SK-N-SH treated with all-trans-retinoic acid at 6 μM for 48 hours (cell line): ENCODE results near the gene COL19A1.

ENCODE experiments used
- ATAC-seq: fragments of 200-7000 bp; cut with Tn5 transposase; 3 replicates; pipeline ENCODE4 v1.9.1; 2020; ENCODE audit warnings: mild to moderate bottlenecking, moderate library complexity
- ARNTL ChIP-seq: fragments of 450-650 bp; formaldehyde crosslinking; IDR thresholded peaks from 2 replicates; pipeline ENCODE4 v1.5.0; 2020; ENCODE audit warnings: low read depth, mild to moderate bottlenecking, moderate library complexity, borderline replicate concordance
- BACH2 ChIP-seq: fragments of 250-450 bp; sonication (Bioruptor Pico); IDR thresholded peaks from 2 replicates; pipeline ENCODE4 v1.9.0; 2021; ENCODE audit warnings: mild to moderate bottlenecking, borderline replicate concordance
- CSDC2 ChIP-seq: fragments of 250-450 bp; sonication (Bioruptor Pico); IDR thresholded peaks from 2 replicates; pipeline ENCODE4 v1.5.0; 2020; ENCODE audit warnings: mild to moderate bottlenecking, moderate library complexity
- ESRRG ChIP-seq: fragments of 250-450 bp; sonication (Bioruptor Pico); IDR thresholded peaks from 2 replicates; pipeline ENCODE4 v1.6.1; 2021; ENCODE audit warnings: mild to moderate bottlenecking
- GLIS3 ChIP-seq: fragments of 250-450 bp; sonication (Bioruptor Pico); IDR thresholded peaks from 2 replicates; pipeline ENCODE4 v1.5.0; 2020; ENCODE audit warnings: mild to moderate bottlenecking, moderate library complexity
- ISL1 ChIP-seq: fragments of 250-450 bp; sonication (Bioruptor Pico); IDR thresholded peaks from 2 replicates; pipeline ENCODE4 v2.1.2; 2022; ENCODE audit warnings: mild to moderate bottlenecking, moderate library complexity
- OSR1 ChIP-seq: fragments of 250-450 bp; sonication (Bioruptor Pico); IDR thresholded peaks from 2 replicates; pipeline ENCODE4 v1.8.0; 2022; ENCODE audit warnings: moderate library complexity, mild to moderate bottlenecking, inconsistent platforms
- PPARA ChIP-seq: fragments of 250-450 bp; sonication (Bioruptor Pico); IDR thresholded peaks from 2 replicates; pipeline ENCODE4 v1.5.0; 2020; ENCODE audit warnings: mild to moderate bottlenecking, borderline replicate concordance
- SNAI2 ChIP-seq: fragments of 250-450 bp; sonication (Bioruptor Pico); IDR thresholded peaks from 2 replicates; pipeline ENCODE4 v1.5.0; 2020; ENCODE audit warnings: mild to moderate bottlenecking, moderate library complexity
- TCF4 ChIP-seq: fragments of 250-450 bp; sonication (Bioruptor Pico); IDR thresholded peaks from 2 replicates; pipeline ENCODE4 v1.8.0; 2021; ENCODE audit warnings: mild to moderate bottlenecking, moderate library complexity, borderline replicate concordance
- TOX ChIP-seq: fragments of 250-450 bp; sonication (Bioruptor Pico); IDR thresholded peaks from 2 replicates; pipeline ENCODE4 v1.8.0; 2021; ENCODE audit warnings: mild to moderate bottlenecking, moderate library complexity, borderline replicate concordance
- ZFP3 ChIP-seq: fragments of 250-450 bp; sonication (Bioruptor Pico); IDR thresholded peaks from 2 replicates; pipeline ENCODE4 v1.5.0; 2020; ENCODE audit warnings: mild to moderate bottlenecking, moderate library complexity
- ZFP30 ChIP-seq: fragments of 450-650 bp; formaldehyde crosslinking; IDR thresholded peaks from 2 replicates; pipeline ENCODE4 v1.5.0; 2022; ENCODE audit warnings: mild to moderate bottlenecking, moderate library complexity
- ZNF565 ChIP-seq: fragments of 450-650 bp; formaldehyde crosslinking; conservative IDR thresholded peaks from 2 replicates; pipeline ENCODE4 v1.5.0; 2020; ENCODE audit warnings: low read depth, mild to moderate bottlenecking, moderate library complexity
- ZNF70 ChIP-seq: fragments of 450-650 bp; formaldehyde crosslinking; IDR thresholded peaks from 2 replicates; pipeline ENCODE4 v1.5.0; 2020; ENCODE audit warnings: mild to moderate bottlenecking, moderate library complexity
- ZNF8 ChIP-seq: fragments of 450-650 bp; formaldehyde crosslinking; IDR thresholded peaks from 2 replicates; pipeline ENCODE4 v1.5.0; 2020; ENCODE audit warnings: mild to moderate bottlenecking, moderate library complexity
- TF ChIP-seq, protein P1 (sequence below): fragments of 250-450 bp; sonication (Bioruptor Pico); IDR thresholded peaks from 2 replicates; pipeline ENCODE4 v1.8.0; 2020; ENCODE audit warnings: mild to moderate bottlenecking, moderate library complexity, borderline replicate concordance
- TF ChIP-seq, protein P2 (sequence below): fragments of 250-450 bp; sonication (Bioruptor Pico); IDR thresholded peaks from 2 replicates; pipeline ENCODE4 v1.8.0; 2021; ENCODE audit warnings: low read depth, mild to moderate bottlenecking, moderate library complexity, borderline replicate concordance
- TF ChIP-seq, protein P3 (sequence below): fragments of 250-450 bp; sonication (Bioruptor Pico); IDR thresholded peaks from 2 replicates; pipeline ENCODE4 v1.5.1; 2021; ENCODE audit warnings: mild to moderate bottlenecking, moderate library complexity
- TF ChIP-seq, protein P4 (sequence below): fragments of 250-450 bp; sonication (Bioruptor Pico); IDR thresholded peaks from 2 replicates; pipeline ENCODE4 v1.5.1; 2020; ENCODE audit warnings: low read depth, mild to moderate bottlenecking, moderate library complexity
- TF ChIP-seq, protein P5 (sequence below): fragments of 250-450 bp; sonication (Bioruptor Pico); IDR thresholded peaks from 2 replicates; pipeline ENCODE4 v1.5.0; 2020; ENCODE audit warnings: mild to moderate bottlenecking, moderate library complexity

COL19A1 gene

DNA sequence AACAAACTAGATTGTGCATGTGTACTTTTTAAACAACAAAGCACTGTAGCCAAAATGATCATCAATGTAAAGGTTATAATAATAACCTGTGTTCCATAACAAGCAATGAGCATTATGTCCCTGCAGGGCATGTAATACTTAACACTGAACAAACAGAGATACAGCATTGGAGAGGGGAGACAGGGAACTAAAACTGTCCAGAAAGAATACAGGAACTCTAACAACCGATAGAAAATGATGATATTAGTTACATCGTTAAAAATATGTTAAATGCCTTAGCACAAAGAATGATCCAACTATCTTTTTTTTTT lies 356.0 kb downstream of the COL19A1 start:
- ATAC-seq, result no peak

DNA sequence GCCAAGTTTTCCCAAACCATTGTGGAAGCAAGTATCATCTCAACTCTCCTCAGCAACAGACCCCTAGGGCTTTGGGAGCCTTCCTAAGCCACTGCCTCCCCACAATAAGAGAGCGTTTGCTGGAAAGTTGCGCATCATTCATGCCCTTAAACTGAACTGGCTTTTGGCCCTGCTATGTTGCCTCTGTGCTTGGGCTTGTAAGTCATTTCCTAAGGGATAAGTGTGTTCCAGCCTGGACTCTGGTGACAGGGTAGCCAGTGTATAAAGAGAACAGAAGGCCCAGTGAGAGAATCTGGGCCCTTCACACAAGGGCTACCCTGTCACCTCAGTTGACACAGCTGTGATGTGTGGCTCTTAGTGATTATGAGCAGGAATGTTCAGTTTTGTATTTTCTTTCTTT lies 358.7 kb downstream of the COL19A1 start:
- ATAC-seq, result no peak
- TF ChIP-seq, protein P1, sequence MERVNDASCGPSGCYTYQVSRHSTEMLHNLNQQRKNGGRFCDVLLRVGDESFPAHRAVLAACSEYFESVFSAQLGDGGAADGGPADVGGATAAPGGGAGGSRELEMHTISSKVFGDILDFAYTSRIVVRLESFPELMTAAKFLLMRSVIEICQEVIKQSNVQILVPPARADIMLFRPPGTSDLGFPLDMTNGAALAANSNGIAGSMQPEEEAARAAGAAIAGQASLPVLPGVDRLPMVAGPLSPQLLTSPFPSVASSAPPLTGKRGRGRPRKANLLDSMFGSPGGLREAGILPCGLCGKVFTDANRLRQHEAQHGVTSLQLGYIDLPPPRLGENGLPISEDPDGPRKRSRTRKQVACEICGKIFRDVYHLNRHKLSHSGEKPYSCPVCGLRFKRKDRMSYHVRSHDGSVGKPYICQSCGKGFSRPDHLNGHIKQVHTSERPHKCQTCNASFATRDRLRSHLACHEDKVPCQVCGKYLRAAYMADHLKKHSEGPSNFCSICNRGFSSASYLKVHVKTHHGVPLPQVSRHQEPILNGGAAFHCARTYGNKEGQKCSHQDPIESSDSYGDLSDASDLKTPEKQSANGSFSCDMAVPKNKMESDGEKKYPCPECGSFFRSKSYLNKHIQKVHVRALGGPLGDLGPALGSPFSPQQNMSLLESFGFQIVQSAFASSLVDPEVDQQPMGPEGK (CRISPR knock-in tag), result no peak

More for the DNA sequence above, 356.0 kb downstream of the COL19A1 start:
- TF ChIP-seq TCF4 (CRISPR knock-in tag) (no peak), OSR1 (CRISPR knock-in tag) (no peak), PPARA (CRISPR knock-in tag) (no peak), ZNF70 (CRISPR knock-in tag) (no peak), SNAI2 (CRISPR knock-in tag) (no peak), ESRRG (CRISPR knock-in tag) (no peak)
- TF ChIP-seq, protein P1 (CRISPR knock-in tag), result no peak
- TF ChIP-seq, protein P2, sequence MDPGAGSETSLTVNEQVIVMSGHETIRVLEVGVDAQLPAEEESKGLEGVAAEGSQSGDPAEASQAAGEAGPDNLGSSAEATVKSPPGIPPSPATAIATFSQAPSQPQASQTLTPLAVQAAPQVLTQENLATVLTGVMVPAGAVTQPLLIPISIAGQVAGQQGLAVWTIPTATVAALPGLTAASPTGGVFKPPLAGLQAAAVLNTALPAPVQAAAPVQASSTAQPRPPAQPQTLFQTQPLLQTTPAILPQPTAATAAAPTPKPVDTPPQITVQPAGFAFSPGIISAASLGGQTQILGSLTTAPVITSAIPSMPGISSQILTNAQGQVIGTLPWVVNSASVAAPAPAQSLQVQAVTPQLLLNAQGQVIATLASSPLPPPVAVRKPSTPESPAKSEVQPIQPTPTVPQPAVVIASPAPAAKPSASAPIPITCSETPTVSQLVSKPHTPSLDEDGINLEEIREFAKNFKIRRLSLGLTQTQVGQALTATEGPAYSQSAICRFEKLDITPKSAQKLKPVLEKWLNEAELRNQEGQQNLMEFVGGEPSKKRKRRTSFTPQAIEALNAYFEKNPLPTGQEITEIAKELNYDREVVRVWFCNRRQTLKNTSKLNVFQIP (CRISPR knock-in tag), result no peak
- TF ChIP-seq, protein P3, sequence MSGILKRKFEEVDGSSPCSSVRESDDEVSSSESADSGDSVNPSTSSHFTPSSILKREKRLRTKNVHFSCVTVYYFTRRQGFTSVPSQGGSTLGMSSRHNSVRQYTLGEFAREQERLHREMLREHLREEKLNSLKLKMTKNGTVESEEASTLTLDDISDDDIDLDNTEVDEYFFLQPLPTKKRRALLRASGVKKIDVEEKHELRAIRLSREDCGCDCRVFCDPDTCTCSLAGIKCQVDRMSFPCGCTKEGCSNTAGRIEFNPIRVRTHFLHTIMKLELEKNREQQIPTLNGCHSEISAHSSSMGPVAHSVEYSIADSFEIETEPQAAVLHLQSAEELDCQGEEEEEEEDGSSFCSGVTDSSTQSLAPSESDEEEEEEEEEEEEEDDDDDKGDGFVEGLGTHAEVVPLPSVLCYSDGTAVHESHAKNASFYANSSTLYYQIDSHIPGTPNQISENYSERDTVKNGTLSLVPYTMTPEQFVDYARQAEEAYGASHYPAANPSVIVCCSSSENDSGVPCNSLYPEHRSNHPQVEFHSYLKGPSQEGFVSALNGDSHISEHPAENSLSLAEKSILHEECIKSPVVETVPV (CRISPR knock-in tag), result no peak

DNA sequence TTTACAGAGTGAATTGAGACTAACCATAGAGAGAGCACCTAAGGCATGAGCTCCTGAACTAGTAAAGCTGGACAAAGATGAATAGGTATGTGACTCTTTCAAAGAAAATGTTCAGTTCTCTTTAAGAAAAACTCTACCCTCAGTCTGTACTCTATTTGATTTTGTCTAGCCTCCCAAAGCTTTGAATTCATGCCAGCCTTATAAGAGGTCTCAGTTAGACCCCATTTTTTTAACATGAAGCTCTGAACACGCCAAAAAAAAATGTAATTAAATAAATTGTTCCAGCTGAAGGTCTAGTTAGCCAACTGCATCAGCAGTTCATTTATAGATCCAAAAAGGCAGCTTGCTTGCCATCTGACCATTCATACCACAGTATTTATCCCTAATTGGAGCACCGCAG lies 365.0 kb downstream of the COL19A1 start:
- no peak for ATAC-seq
- TF ChIP-seq ZFP3 (CRISPR knock-in tag) (no peak), ZNF8 (CRISPR knock-in tag) (no peak), ESRRG (CRISPR knock-in tag) (no peak), ZNF565 (CRISPR knock-in tag) (no peak), PPARA (CRISPR knock-in tag) (no peak), CSDC2 (CRISPR knock-in tag) (no peak), GLIS3 (CRISPR knock-in tag) (no peak), SNAI2 (CRISPR knock-in tag) (no peak), OSR1 (CRISPR knock-in tag) (no peak), ZNF70 (CRISPR knock-in tag) (no peak), ARNTL (no peak), ZFP30 (CRISPR knock-in tag) (no peak), TCF4 (CRISPR knock-in tag) (no peak), TOX (CRISPR knock-in tag) (no peak), ISL1 (no peak), BACH2 (CRISPR knock-in tag) (no peak)
- TF ChIP-seq, protein P4, sequence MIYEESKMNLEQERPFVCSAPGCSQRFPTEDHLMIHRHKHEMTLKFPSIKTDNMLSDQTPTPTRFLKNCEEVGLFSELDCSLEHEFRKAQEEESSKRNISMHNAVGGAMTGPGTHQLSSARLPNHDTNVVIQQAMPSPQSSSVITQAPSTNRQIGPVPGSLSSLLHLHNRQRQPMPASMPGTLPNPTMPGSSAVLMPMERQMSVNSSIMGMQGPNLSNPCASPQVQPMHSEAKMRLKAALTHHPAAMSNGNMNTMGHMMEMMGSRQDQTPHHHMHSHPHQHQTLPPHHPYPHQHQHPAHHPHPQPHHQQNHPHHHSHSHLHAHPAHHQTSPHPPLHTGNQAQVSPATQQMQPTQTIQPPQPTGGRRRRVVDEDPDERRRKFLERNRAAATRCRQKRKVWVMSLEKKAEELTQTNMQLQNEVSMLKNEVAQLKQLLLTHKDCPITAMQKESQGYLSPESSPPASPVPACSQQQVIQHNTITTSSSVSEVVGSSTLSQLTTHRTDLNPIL (CRISPR knock-in tag), result no peak
- TF ChIP-seq, protein P5, sequence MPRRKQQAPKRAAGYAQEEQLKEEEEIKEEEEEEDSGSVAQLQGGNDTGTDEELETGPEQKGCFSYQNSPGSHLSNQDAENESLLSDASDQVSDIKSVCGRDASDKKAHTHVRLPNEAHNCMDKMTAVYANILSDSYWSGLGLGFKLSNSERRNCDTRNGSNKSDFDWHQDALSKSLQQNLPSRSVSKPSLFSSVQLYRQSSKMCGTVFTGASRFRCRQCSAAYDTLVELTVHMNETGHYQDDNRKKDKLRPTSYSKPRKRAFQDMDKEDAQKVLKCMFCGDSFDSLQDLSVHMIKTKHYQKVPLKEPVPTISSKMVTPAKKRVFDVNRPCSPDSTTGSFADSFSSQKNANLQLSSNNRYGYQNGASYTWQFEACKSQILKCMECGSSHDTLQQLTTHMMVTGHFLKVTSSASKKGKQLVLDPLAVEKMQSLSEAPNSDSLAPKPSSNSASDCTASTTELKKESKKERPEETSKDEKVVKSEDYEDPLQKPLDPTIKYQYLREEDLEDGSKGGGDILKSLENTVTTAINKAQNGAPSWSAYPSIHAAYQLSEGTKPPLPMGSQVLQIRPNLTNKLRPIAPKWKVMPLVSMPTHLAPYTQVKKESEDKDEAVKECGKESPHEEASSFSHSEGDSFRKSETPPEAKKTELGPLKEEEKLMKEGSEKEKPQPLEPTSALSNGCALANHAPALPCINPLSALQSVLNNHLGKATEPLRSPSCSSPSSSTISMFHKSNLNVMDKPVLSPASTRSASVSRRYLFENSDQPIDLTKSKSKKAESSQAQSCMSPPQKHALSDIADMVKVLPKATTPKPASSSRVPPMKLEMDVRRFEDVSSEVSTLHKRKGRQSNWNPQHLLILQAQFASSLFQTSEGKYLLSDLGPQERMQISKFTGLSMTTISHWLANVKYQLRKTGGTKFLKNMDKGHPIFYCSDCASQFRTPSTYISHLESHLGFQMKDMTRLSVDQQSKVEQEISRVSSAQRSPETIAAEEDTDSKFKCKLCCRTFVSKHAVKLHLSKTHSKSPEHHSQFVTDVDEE (CRISPR knock-in tag), result no peak
